ENCODE data around the gene PRR33.

DNA sequence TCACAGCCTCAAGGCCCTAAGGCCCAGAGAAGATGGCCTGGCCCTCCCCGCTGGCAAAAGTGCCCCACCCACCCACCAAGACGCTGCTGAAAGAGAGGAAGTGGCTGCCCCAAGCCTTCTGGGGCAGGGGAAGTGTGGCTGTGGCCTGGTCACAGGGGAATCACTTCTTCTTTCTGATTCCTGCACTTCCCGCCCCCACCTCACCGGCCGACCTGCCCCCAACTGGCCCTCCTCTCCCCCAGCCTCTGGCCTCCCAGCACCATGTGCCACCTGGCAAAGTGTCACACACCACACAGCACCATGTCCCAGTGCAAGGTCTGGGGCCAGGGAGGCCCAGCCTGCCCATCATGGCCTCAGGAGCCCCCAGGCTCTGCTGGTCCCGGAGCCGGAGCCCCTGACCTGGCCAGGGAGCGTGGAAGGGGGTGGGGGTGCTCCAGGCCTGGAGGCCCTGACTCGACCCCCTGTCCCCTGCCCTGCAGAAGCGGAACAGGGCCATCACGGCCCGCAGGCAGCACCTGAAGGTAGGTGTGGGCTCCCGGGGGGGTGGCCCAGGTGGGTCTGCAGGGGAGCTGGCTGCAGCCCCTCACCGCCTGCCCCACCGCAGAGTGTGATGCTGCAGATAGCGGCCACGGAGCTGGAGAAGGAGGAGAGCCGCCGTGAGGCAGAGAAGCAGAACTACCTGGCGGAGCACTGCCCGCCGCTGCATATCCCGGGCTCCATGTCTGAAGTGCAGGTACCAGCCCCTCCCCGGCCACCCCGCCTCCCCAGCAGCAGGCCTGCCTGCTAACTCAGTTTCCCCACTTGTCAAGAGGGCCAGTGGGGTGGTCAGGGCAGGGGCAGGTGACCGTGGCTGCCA is 51.5 kb downstream of the PRR33 start:
- TF ChIP-seq CHD4 (IDR thresholded peaks at IDR 0.05; ENCODE audit: insufficient read depth, insufficient replicate concordance, low read depth, low read length, poor library complexity, severe bottlenecking) (no peak), SMAD4 (CRISPR knock-in tag; conservative IDR thresholded peaks at IDR 0.05) (no peak), KDM5B (IDR thresholded peaks at IDR 0.05; ENCODE audit: insufficient replicate concordance, low read depth, low read length) (no peak), XRCC5 (IDR thresholded peaks at IDR 0.05; ENCODE audit: low read depth, low read length) (no peak)
- TF ChIP-seq, protein P1, sequence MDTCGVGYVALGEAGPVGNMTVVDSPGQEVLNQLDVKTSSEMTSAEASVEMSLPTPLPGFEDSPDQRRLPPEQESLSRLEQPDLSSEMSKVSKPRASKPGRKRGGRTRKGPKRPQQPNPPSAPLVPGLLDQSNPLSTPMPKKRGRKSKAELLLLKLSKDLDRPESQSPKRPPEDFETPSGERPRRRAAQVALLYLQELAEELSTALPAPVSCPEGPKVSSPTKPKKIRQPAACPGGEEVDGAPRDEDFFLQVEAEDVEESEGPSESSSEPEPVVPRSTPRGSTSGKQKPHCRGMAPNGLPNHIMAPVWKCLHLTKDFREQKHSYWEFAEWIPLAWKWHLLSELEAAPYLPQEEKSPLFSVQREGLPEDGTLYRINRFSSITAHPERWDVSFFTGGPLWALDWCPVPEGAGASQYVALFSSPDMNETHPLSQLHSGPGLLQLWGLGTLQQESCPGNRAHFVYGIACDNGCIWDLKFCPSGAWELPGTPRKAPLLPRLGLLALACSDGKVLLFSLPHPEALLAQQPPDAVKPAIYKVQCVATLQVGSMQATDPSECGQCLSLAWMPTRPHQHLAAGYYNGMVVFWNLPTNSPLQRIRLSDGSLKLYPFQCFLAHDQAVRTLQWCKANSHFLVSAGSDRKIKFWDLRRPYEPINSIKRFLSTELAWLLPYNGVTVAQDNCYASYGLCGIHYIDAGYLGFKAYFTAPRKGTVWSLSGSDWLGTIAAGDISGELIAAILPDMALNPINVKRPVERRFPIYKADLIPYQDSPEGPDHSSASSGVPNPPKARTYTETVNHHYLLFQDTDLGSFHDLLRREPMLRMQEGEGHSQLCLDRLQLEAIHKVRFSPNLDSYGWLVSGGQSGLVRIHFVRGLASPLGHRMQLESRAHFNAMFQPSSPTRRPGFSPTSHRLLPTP (IDR thresholded peaks at IDR 0.05; ENCODE audit: borderline replicate concordance, extremely low read depth, insufficient read length) = no peak

Data from K562 (cell line).